GM10248 (cell line): ENCODE results near the gene DAZAP1.

Experiments used
- CTCF ChIA-PET: fragments of 300-600 bp; sonication (Branson Sonifier 250); formaldehyde crosslinking; extraction: SDS; loops from one replicate; lab custom pipeline; 2021; ENCODE audit warnings: antibody characterized with exemption; lab: Yijun Ruan, JAX
- POLR2A ChIA-PET: fragments of 350-650 bp; sonication (Branson Sonifier 250); formaldehyde crosslinking; extraction: SDS; loops from one replicate; lab custom pipeline; 2020; ENCODE audit warnings: antibody characterized with exemption; lab: Yijun Ruan, JAX
- DNase-seq: peaks from one replicate; pipeline ENCODE4 v3.0.0; 2012; ENCODE audit errors: extremely low spot score
- TF ChIP-seq, protein P1 (sequence below): IDR thresholded peaks from 2 replicates; pipeline ENCODE4 v1.5.1; 2012; ENCODE audit warnings: mild to moderate bottlenecking, low read depth; ENCODE audit errors: extremely low read depth, missing control alignments, control extremely low read depth

Gene DAZAP1

DNA sequence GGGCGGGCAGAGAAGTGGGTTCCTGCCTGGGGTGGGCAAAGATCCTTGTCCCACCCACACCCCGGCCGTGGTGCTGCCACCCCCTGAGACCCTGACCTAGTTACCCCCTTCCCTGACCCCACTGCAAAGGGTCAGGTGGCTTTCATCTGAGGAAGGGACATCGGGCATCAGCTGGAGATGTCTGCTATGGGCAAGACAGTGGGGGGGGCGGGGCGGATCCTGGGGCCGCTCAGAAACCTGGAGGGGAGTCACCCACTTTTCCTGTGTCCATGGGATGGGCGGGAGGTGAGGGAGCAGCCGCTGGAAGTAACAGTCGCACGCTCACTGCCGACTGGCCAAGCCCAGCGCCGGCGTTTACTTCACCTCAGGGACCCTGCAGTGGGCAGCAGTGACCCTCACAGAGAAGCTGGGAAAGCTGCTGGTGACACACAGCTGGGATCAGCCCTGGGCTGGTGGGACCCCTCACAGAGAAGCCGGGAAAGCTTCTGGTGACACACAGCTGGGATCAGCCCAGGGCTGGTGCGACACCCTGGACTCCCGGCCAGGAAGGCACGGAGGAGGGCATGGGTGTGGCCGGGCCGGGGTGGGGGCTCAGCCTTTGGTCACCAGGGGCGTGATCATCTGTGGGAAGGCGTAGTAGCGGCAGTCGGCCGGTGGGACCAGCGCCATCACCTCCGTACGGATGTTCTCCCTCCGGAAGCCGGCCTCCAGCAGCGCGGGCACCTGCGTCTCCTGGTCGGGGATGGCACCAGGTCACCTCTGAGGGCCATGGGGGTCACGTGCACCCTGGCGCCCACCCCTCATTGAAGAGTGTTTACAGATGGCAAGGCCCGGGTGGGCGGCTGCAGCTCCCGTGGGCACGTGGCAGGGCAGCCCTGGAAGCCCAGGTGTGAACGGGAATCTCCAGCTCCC lies 10.4 kb upstream of the DAZAP1 start:
- ChIA-PET POLR2A (interaction anchor here (1.4 kb wide), 1 partner anchor 128 kb away, joined by 4 read pairs; the partner anchor contains the start of gene CIRBP), CTCF (no interaction called here)
- TF ChIP-seq, protein P1, sequence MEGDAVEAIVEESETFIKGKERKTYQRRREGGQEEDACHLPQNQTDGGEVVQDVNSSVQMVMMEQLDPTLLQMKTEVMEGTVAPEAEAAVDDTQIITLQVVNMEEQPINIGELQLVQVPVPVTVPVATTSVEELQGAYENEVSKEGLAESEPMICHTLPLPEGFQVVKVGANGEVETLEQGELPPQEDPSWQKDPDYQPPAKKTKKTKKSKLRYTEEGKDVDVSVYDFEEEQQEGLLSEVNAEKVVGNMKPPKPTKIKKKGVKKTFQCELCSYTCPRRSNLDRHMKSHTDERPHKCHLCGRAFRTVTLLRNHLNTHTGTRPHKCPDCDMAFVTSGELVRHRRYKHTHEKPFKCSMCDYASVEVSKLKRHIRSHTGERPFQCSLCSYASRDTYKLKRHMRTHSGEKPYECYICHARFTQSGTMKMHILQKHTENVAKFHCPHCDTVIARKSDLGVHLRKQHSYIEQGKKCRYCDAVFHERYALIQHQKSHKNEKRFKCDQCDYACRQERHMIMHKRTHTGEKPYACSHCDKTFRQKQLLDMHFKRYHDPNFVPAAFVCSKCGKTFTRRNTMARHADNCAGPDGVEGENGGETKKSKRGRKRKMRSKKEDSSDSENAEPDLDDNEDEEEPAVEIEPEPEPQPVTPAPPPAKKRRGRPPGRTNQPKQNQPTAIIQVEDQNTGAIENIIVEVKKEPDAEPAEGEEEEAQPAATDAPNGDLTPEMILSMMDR: no peak
- DNase-seq: no peak

- DNase-seq: no peak
- TF ChIP-seq, protein P1: no peak
- ChIA-PET POLR2A (no interaction called here), CTCF (no interaction called here)
Measured at GRCh38 chr19:1397838-1398237, 9.5 kb upstream of the DAZAP1 start.

DNA sequence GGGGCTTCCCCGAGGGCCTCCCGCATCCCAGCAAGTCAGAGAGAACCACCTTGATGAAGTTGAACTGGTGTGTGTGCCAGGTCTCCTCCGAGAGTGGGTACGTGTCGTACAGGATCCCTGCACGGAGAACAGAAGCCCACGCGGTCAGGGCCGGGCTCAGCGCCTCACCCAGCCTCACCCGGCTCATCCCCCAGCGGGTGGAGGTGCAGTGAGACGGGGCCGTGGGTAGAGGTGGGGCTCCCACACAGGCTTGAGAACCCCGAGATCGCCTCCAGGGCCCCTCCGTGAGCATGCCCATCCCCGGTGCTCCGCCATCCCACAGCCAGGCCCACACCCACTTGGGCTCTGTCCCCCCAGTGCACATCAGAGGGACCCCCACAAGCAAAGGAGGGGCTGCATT lies 8.3 kb upstream of the DAZAP1 start:
- POLR2A ChIA-PET: no interaction called here
- TF ChIP-seq, protein P1: no peak

GRCh38 chr19:1399745-1400144 lies 7.6 kb upstream of the DAZAP1 start:
- ChIA-PET CTCF (no interaction called here), POLR2A (no interaction called here)
- TF ChIP-seq, protein P1: no peak
- DNase-seq: no peak

More for the DNA sequence above, 8.3 kb upstream of the DAZAP1 start:
- no peak for DNase-seq
- CTCF ChIA-PET: no interaction called here

GRCh38 chr19:1400281-1401137 lies 6.9 kb upstream of the DAZAP1 start:
- POLR2A ChIA-PET: no interaction called here
- CTCF ChIA-PET: interaction anchor here (0.7 kb wide), 1 partner anchor 122 kb away, joined by 3 read pairs; no protein-coding TSS in a partner anchor
- TF ChIP-seq, protein P1: no peak
- peak; percentile 49 for DNase-seq

DNA sequence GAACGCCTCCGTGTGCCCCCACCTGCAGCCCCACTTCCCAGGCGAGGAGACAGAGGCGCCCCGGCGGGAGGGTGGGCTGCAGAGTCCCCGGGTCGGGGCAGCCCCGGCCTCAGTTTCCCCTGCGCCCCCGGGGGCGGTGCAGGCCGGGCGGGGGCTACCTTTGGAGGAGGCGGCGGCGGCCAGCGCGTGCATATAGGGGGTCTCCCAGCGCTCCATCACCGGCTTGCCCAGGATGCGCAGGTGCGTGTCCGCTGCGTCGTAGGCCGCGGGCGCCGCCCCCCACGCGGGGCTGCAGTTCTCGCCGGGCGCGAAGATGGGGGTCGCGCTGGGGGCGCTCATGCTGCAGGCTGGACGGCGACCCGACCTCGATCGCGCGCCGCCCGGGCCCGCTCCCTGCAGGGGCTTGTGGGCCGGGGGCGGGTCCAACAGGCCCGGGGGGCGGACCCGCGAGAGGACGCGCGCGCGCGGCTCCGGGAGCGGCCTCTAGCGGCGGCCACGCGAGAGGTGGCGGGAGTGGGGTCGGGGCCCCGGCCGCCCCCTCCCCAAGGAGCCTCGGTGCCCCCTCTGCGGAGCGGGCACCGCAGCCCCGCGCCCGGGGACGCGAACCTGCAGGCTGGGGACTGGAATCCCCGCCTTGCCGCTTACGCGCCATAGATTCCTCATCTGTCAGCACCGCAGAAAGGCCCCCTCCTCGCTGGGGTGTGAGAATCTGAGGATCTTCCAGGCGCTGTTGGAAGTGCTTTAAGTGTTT lies 6.1 kb upstream of the DAZAP1 start, which contains the start of gene GAMT:
Gene GAMT, minus strand, starts transcription at position 405 of the 751 bp plus-strand sequence. Its CDS starts 66 bp downstream, at position 339.
- DNase-seq: peak; percentile 88
- TF ChIP-seq, protein P1: peak; percentile 62
- CTCF ChIA-PET: interaction anchor here (0.7 to 1.3 kb wide), 2 partner anchors 122 to 123 kb away, joined by 3 to 6 read pairs; no protein-coding TSS in a partner anchor
- POLR2A ChIA-PET: no interaction called here
